Activated naive CD4-positive, alpha-beta T cell (primary cell): ENCODE results near the gene IFNA16.
"Not testable (repeated sequence)": the region's sequence is repeated elsewhere in the genome, so short reads cannot be mapped to it uniquely, and the experiment has no call there.

Experiments
- DNase-seq, 4 experiments: peaks; one replicate each; lab custom pipeline; 2025; lab: John Stamatoyannopoulos, UW

Gene IFNA16

DNA sequence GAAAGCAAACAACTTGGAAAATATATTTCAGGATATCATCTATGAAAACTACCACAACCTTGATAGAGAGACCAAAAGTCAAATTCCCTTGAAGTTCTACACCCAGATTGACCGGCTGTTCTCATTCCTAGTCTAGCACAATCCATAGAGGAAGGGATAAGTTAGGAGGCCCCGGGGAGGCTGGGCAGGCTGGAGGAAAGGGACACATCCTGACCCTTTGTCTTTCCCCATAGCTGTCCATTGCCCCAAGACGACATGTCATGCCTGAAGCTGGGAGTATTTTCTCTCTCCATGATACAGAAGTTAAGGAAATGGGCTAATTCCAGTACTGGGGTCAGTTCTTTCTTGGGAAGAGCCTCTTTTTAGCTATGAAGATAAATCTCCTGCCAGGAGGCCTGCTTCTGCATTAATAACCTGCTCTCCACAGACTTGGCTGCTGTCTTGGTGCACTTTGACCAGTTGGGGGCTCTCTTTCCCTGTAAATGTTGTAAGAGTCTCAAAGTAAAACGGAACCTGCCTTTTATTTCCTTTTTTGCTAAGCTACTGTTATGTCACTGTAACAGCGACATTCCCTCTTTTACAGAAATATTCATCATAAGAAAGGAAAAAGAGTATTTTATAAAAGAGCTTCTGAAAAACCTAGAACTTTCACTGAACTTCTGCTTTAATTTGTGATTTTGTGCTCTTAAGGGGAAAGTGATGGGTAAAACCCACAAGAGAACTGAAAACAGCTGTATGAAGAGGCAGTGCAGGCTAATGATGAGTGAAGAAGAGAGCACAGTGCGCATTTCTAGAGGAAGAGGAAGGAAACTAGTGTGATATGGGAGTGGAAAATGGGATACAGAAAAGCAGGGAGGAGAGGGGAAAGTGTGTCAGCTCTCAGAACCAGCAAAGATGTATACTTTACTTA is 22.0 kb downstream of the IFNA16 start:
- DNase-seq: not testable (repeated sequence)

GRCh38 chr9:21187487-21187886 is 29.6 kb downstream of the IFNA16 start, which contains the start of gene IFNA4:
Gene IFNA4, minus strand, starts transcription at chr9:21187587. Its CDS starts 56 bp downstream, at chr9:21187531.
- not testable (repeated sequence) for DNase-seq

DNA sequence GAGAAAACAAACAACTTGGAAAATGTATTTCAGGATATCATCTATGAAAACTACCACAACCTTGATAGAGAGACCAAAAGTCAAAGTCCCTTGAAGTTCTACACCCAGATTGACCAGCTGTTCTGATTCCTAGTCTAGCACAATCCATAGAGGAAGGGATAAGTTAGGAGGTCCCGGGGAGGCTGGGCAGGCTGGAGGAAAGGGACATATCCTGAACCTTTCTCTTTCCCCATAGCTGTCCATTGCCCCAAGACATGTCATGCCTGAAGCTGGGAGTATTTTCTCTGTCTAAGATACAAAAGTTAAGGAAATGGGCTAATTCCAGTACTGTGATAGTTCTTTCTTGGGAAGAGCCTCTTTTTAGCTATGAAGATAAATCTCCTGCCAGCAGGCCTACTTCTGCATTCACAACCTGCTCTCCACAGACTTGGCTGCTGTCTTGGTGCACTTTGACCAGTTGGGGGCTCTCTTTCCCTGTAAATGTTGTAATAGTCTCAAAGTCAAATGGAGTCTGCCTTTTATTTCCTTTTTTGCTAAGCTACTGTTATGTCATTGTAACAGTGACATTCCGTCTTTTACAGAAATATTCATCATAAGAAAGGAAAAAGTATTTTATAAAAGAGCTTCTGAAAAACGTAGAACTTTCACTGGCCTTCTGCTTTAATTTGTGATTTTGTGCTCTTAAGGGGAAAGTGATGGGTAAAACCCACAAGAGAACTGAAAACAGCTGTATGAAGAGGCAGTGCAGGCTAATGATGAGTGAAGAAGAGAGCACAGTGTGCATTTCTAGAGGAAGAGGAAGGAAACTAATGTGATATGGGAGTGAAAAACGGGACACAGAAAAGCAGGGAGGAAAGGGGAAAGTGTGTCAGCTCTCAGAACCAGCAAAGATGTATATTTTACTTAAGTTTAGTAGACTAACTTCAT is 34.0 kb downstream of the IFNA16 start:
- not testable (repeated sequence) for DNase-seq

GRCh38 chr9:21174671-21175070 is 42.4 kb downstream of the IFNA16 start:
- no peak for DNase-seq

DNA sequence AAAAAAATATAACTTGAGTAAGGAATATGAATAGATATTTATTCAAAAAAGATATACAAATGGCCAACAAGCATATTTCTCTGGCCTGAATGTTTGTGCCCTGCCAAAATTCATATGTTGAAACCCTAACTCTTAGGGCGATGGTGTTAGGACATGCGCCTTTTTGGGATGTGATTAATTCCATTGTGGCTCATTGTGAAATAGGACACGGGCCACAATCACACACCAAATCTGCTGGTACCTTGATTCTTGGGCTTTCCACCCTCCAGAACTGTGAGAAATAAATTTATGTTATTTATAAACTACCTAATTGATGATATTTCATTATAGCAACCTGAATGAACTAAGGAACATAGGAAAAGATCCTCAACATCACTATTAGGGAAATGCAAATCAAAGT is 45.0 kb downstream of the IFNA16 start:
- DNase-seq: no peak

DNA sequence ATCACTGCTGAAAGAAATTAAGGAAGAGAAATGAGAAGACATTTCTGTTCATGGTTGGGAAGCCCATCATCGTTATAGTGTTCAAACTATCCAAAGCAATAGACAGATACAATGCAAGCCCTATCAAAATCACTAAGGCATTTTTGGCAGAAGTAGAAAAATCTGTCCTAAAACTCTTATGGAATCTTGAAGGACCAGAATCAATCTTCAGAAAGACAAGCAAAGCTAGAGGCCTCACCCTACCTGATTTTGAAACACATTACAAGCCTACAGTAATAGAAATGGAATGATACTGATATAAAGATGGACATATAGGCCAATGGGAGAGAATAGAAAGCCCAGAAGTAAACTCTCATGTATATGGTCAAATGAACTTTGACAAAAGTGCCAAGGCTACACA is 45.8 kb downstream of the IFNA16 start:
- no peak for DNase-seq

DNA sequence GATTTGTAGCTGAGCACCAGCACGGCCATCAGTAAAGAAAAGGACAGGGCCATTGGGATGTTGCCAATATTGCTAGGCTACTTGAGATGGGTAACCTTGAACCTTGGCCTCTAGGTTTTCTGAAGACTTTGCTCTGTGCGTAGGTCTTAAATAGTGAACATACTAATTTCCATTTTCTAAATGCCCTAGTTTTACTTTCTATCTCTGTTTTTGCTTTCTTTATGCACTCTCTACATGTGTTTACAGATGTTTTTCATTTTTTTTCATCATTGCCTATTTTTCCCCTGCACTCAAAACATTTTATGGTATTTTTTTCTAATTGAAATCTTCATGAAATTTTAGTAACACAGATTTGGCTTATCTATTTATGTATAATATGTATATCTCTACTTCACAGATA is 50.6 kb downstream of the IFNA16 start, which contains the start of gene IFNA21:
Gene IFNA21, minus strand, starts transcription at position 101 of the 400 bp plus-strand sequence. Its CDS starts 48 bp downstream, at position 53.
- not testable (repeated sequence) for DNase-seq
